Pancreas (tissue), 10 donors: Measurements from ENCODE around the gene GDF11. TPM values are rescaled to one million over a fixed set of nuclear protein-coding genes. Genes with fewer than 3 reads are reported as not detected.
A peak's percentile ranks its signal among the peaks of the same experiment; 100 is the strongest.

Experiments
- ATAC-seq, 4 donors: fragments of 200-7000 bp; cut with Tn5 transposase; one replicate each; pipeline versions ENCODE4 v1.8.0 to v1.9.1; 2020; ENCODE audit warnings: mild to moderate bottlenecking in 4 of 4, moderate library complexity in 4 of 4
- DNase-seq, 6 donors: peaks; one replicate each; pipeline ENCODE4 v3.0.0-alpha.2; 2020
- FAIRE-seq: peaks from 2 replicates; lab custom pipeline; 2012; peaks lifted over from hg19 to GRCh38; lab: Jason Lieb, UNC
- H3K27ac ChIP-seq, 4 donors: fragments of 200-600 bp; sonication (generic); 1 replicate in 3 of 4; 2 replicates in 1 of 4; pipeline versions ENCODE4 v1.5.0 to v1.8.0; 2020
- H3K27me3 ChIP-seq, 4 donors: fragments of 200-600 bp; one replicate each; pipeline ENCODE4 v1.8.0; 2021
- H3K36me3 ChIP-seq, 3 donors: fragments of 200-600 bp; sonication (generic) in 1 of 3; one replicate each; pipeline versions ENCODE4 v1.5.0 to v1.8.0; 2020 to 2021
- H3K4me1 ChIP-seq, 3 donors: fragments of 200-600 bp; one replicate each; pipeline ENCODE4 v1.8.0; 2021
- H3K4me3 ChIP-seq, 4 donors: fragments of 200-600 bp; sonication (generic) in 2 of 4; one replicate each; pipeline versions ENCODE4 v1.5.0 to v1.8.0; 2020 to 2021
- H3K9me3 ChIP-seq, 4 donors: fragments of 200-600 bp; one replicate each; pipeline ENCODE4 v1.8.0; 2021
- CTCF ChIP-seq, 4 donors: fragments of 200-600 bp; sonication (generic) in 3 of 4; IDR thresholded peaks; one replicate each; pipeline versions ENCODE4 v1.5.0 to v1.8.0; 2021; ENCODE audit warnings: antibody characterized with exemption in 4 of 4
- WGBS, 2 donors: extraction: QIAGEN DNeasy Blood & Tissue Kit; methylation state at CpG; one replicate each; pipeline ENCODE4 v1.1.7; 2013; 5-methylcytosine and 5-hydroxymethylcytosine counted together
- intact Hi-C, 3 donors: fragments of 100-400 bp; cut with DNase I; formaldehyde crosslinking; loops; one replicate each; pipeline versions ENCODE4 v1.11.1 to v1.14.2; 2022
- polyA plus RNA-seq, 2 donors: library from polyadenylated mRNA; stranded (reverse); fragments of 200-250 nt; gene quantifications; one replicate each; pipeline ENCODE4 v1.2.3, GENCODE V29; 2013
- total RNA-seq, 6 donors: library from RNA; stranded (reverse); fragmentation: NEBNext Ultra II Directional in 4 of 6; extraction: Animal tissue kit (Norgen Biotek cat#: 25700) in 4 of 6; gene quantifications; one replicate each; pipeline versions ENCODE4 v1.2.1 to v1.2.4, GENCODE V29; 2021 to 2023
- donor health status: healthy with polysubstance abuse.
- donor health status: DM: no; HTN: no; CAD: no; lungs with moderate emphysema.
- donor health status: DM: no; HTN: no; CAD: no.
- donor health status: control.
- donor health status: control.
- donor health status: Bipolar disorder and iron deficiency.
- donor health status: DM: yes; HTN: yes; CAD: no.
- donor health status: DM: no; HTN: no; CAD: no.
- donor health status: DM: no; HTN: no; CAD: no.
- donor health status: DM: yes; HTN: yes; CAD: no.

GDF11 gene
- total and polyA plus RNA-seq, 8 donors = 0.91 to 3.5 (median 1.3) TPM

DNA sequence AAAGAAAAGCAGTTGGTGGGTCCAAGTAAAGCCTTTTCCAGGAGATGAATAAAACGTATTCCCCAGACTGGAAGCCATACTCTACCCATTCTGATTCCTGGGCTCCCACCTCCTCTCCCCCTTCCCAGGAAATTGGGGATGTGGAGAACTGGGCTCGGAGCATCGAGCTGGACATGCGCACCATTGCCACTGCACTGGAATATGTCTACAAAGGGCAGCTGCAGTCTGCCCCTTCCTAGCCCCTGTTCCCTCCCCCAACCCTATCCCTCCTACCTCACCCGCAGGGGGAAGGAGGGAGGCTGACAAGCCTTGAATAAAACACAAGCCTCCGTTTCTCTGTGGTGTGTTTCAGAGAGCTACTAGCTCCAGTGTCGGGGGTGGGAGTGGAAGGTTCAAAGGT lies 23.6 kb upstream of the GDF11 start:
- TF ChIP-seq CTCF (IDR thresholded peaks at IDR 0.05) = no peak
- Histone ChIP-seq H3K4me1 (peaks cover 15 to 47% (median 39%) of the 10 kb centered on the region in 3 donors), H3K36me3 (peaks cover 0 to 6% (median 0%) of the 10 kb centered on the region in 3 donors), H3K27me3 (no peaks in the 10 kb centered on the region), H3K27ac (peak overlapping the region in 3 of 4 donors; percentile 22 to 69 (median 58)), H3K9me3 (no peaks in the 10 kb centered on the region), H3K4me3 (no peak overlapping the region)
- DNase-seq (no peak), FAIRE-seq (no peak), ATAC-seq (no peak)
- intact Hi-C loops = no loop called here
- whole genome bisulfite sequencing, 2 donors = 67 to 76% methylated on average over 7 of the region's 7 CpGs

GRCh38 chr12:55720071-55720564 lies 22.8 kb upstream of the GDF11 start, which contains the start of gene RDH5:
Gene RDH5 (plus strand): TSS chr12:55720393. CDS start chr12:55721185, 792 bp downstream.
- H3K27me3 ChIP-seq = no peaks in the 10 kb centered on the region
- intact Hi-C loops = no loop called here
- peaks cover 13 to 53% (median 39%) of the 10 kb centered on the region in 3 donors for H3K4me1 ChIP-seq
- DNase-seq = peak in 4 of 6 donors; percentile 74 to 90 (median 82)
- no peaks in the 10 kb centered on the region for H3K9me3 ChIP-seq
- peak; percentile 9 for FAIRE-seq
- peak; percentile 58 to 80 (median 70) for ATAC-seq
- WGBS, 2 donors = 12 to 15% methylated on average over 6 of the region's 6 CpGs
- H3K4me3 ChIP-seq = no peak within 1 kb of the TSS
- TF ChIP-seq CTCF (IDR thresholded peaks at IDR 0.05) = no peak
- peak within 1 kb of the TSS; percentile 22 to 69 (median 50) for H3K27ac ChIP-seq
- peaks cover 0 to 14% (median 0%) of the 10 kb centered on the region in 3 donors for H3K36me3 ChIP-seq

GRCh38 chr12:55720894-55721444 lies 22.0 kb upstream of the GDF11 start:
- 6 to 11% methylated on average over 9 of the region's 9 CpGs for WGBS, 2 donors
- TF ChIP-seq CTCF (IDR thresholded peaks at IDR 0.05) = peak in 3 of 4 donors; percentile 31 to 48 (median 32)
- H3K4me1 ChIP-seq = peaks cover 7 to 53% (median 35%) of the 10 kb centered on the region in 3 donors

GRCh38 chr12:55721601-55722213 lies 21.2 kb upstream of the GDF11 start:
- Histone ChIP-seq H3K27me3 (no peaks in the 10 kb centered on the region), H3K9me3 (no peaks in the 10 kb centered on the region), H3K4me3 (no peak overlapping the region), H3K4me1 (peaks cover 7 to 58% (median 33%) of the 10 kb centered on the region in 3 donors), H3K36me3 (peaks cover 2 to 17% (median 4%) of the 10 kb centered on the region in 3 donors), H3K27ac (peak overlapping the region in 2 of 4 donors; percentile 58 to 69)
- no peak for TF ChIP-seq CTCF (IDR thresholded peaks at IDR 0.05)
- DNase-seq (no peak), FAIRE-seq (no peak), ATAC-seq (no peak)
- WGBS, 2 donors = 65 to 71% methylated on average over 14 of the region's 14 CpGs
- intact Hi-C loops = no loop called here

More at GRCh38 chr12:55720894-55721444, 22.0 kb upstream of the GDF11 start:
- no peaks in the 10 kb centered on the region for H3K9me3 ChIP-seq
- peaks cover 0 to 17% (median 0%) of the 10 kb centered on the region in 3 donors for H3K36me3 ChIP-seq
- no peaks in the 10 kb centered on the region for H3K27me3 ChIP-seq
- H3K4me3 ChIP-seq = no peak overlapping the region
- intact Hi-C loops = no loop called here
- ATAC-seq = peak; percentile 62 to 75 (median 69)
- peak; percentile 62 to 84 (median 76) for DNase-seq
- no peak for FAIRE-seq
- peak overlapping the region in 3 of 4 donors; percentile 42 to 69 (median 58) for H3K27ac ChIP-seq
